T-helper 17 cell (primary cell): ENCODE measurements around the gene GRHL3. TPM values are rescaled to one million over a fixed set of nuclear protein-coding genes. Genes with fewer than 3 reads are reported as not detected.

Source experiments
- ATAC-seq: fragments of 150-1000 bp; cut with Tn5 transposase; 2 replicates; pipeline ENCODE4 v1.10.0; 2021; ENCODE audit warnings: mild to moderate bottlenecking, moderate library complexity
- DNase-seq, 3 donors: peaks; one replicate each; pipeline versions ENCODE4 v3.0.0 to v3.0.0-alpha.2; 2020 to 2021
- H3K9me3 ChIP-seq: one replicate; pipeline ENCODE4 v1.7.0; 2013; ENCODE audit warnings: low read length, mild to moderate bottlenecking; ENCODE audit not compliant: control insufficient read depth, poor library complexity, severe bottlenecking
- H3K27ac Mint-ChIP-seq: one replicate; pipeline ENCODE4 v1.8.0; 2022; ENCODE audit warnings: mild to moderate bottlenecking, moderate library complexity, mixed read lengths
- H3K27me3 Mint-ChIP-seq: one replicate; pipeline ENCODE4 v1.8.0; 2022; ENCODE audit warnings: mixed read lengths
- H3K36me3 Mint-ChIP-seq: one replicate; pipeline ENCODE4 v1.8.0; 2022; ENCODE audit warnings: low read depth, mixed read lengths
- H3K4me1 Mint-ChIP-seq: one replicate; pipeline ENCODE4 v1.8.0; 2022; ENCODE audit warnings: mild to moderate bottlenecking, mixed read lengths
- H3K4me3 Mint-ChIP-seq: one replicate; pipeline ENCODE4 v1.8.0; 2022; ENCODE audit warnings: mild to moderate bottlenecking, moderate library complexity, mixed read lengths
- total RNA-seq, 4 donors: library from RNA in 2 of 4; stranded (reverse) in 2 of 4; gene quantifications; one replicate each; pipeline ENCODE4 v1.2.3 and lab custom pipeline; 2022 to 2026

Gene GRHL3
- total RNA-seq, 2 donors from 2014 or later, result not detected

GRCh38 chr1:24297187-24297851, 21.8 kb upstream of the GRHL3 start:
- Mint-ChIP-seq H3K4me3 (no peak overlapping the region), H3K27ac (no peak overlapping the region), H3K27me3 (peaks cover 60% of the 10 kb centered on the region), H3K4me1 (no peaks in the 10 kb centered on the region), H3K36me3 (no peaks in the 10 kb centered on the region)
- ATAC-seq, result no peak
- no peak for DNase-seq
- no peaks in the 10 kb centered on the region for H3K9me3 ChIP-seq

- Mint-ChIP-seq H3K27me3 (peaks cover 65% of the 10 kb centered on the region), H3K4me1 (no peaks in the 10 kb centered on the region), H3K4me3 (no peak overlapping the region), H3K36me3 (no peaks in the 10 kb centered on the region), H3K27ac (no peak overlapping the region)
- no peaks in the 10 kb centered on the region for H3K9me3 ChIP-seq
- DNase-seq (no peak), ATAC-seq (no peak)
Measured at GRCh38 chr1:24297852-24298232, 21.3 kb upstream of the GRHL3 start.

GRCh38 chr1:24298606-24299005, 20.6 kb upstream of the GRHL3 start:
- no peaks in the 10 kb centered on the region for H3K36me3 Mint-ChIP-seq
- no peaks in the 10 kb centered on the region for H3K9me3 ChIP-seq
- no peak overlapping the region for H3K27ac Mint-ChIP-seq
- H3K4me3 Mint-ChIP-seq, result no peak overlapping the region
- ATAC-seq (no peak), DNase-seq (no peak)
- no peaks in the 10 kb centered on the region for H3K4me1 Mint-ChIP-seq
- peaks cover 65% of the 10 kb centered on the region for H3K27me3 Mint-ChIP-seq

- peaks cover 62% of the 10 kb centered on the region for H3K27me3 Mint-ChIP-seq
- no peaks in the 10 kb centered on the region for H3K4me1 Mint-ChIP-seq
- H3K4me3 Mint-ChIP-seq, result no peak overlapping the region
Measured at GRCh38 chr1:24299901-24300300, 19.3 kb upstream of the GRHL3 start.

GRCh38 chr1:24300971-24301784, 18.0 kb upstream of the GRHL3 start:
- no peak overlapping the region for H3K27ac Mint-ChIP-seq
- no peaks in the 10 kb centered on the region for H3K36me3 Mint-ChIP-seq
- peaks cover 56% of the 10 kb centered on the region for H3K27me3 Mint-ChIP-seq
- H3K4me1 Mint-ChIP-seq, result no peaks in the 10 kb centered on the region
- no peaks in the 10 kb centered on the region for H3K9me3 ChIP-seq
- no peak for ATAC-seq
- no peak overlapping the region for H3K4me3 Mint-ChIP-seq
- no peak for DNase-seq

More at GRCh38 chr1:24299901-24300300, 19.3 kb upstream of the GRHL3 start:
- ATAC-seq, result no peak
- Mint-ChIP-seq H3K36me3 (no peaks in the 10 kb centered on the region), H3K27ac (no peak overlapping the region)
- no peaks in the 10 kb centered on the region for H3K9me3 ChIP-seq
- DNase-seq, result no peak

- H3K4me1 Mint-ChIP-seq, result no peaks in the 10 kb centered on the region
- peaks cover 56% of the 10 kb centered on the region for H3K27me3 Mint-ChIP-seq
- DNase-seq, result no peak
- H3K27ac Mint-ChIP-seq, result no peak overlapping the region
- no peak for ATAC-seq
- H3K9me3 ChIP-seq, result no peaks in the 10 kb centered on the region
- H3K36me3 Mint-ChIP-seq, result no peaks in the 10 kb centered on the region
- no peak overlapping the region for H3K4me3 Mint-ChIP-seq
Measured at GRCh38 chr1:24301785-24302175, 17.4 kb upstream of the GRHL3 start.

- Mint-ChIP-seq H3K4me3 (no peak overlapping the region), H3K36me3 (no peaks in the 10 kb centered on the region), H3K4me1 (no peaks in the 10 kb centered on the region), H3K27ac (no peak overlapping the region), H3K27me3 (peaks cover 56% of the 10 kb centered on the region)
- no peaks in the 10 kb centered on the region for H3K9me3 ChIP-seq
- ATAC-seq (no peak), DNase-seq (no peak)
Measured at GRCh38 chr1:24302209-24302611, 16.9 kb upstream of the GRHL3 start.

GRCh38 chr1:24303600-24303999, 15.6 kb upstream of the GRHL3 start:
- Mint-ChIP-seq H3K27ac (no peak overlapping the region), H3K36me3 (no peaks in the 10 kb centered on the region), H3K27me3 (peaks cover 47% of the 10 kb centered on the region), H3K4me1 (no peaks in the 10 kb centered on the region), H3K4me3 (no peak overlapping the region)
- ATAC-seq (no peak), DNase-seq (no peak)
- no peaks in the 10 kb centered on the region for H3K9me3 ChIP-seq

GRCh38 chr1:24304763-24305162, 14.4 kb upstream of the GRHL3 start:
- peaks cover 42% of the 10 kb centered on the region for H3K27me3 Mint-ChIP-seq
- H3K4me3 Mint-ChIP-seq, result no peak overlapping the region
- ATAC-seq, result no peak
- no peaks in the 10 kb centered on the region for H3K4me1 Mint-ChIP-seq
- no peak overlapping the region for H3K27ac Mint-ChIP-seq
- H3K9me3 ChIP-seq, result no peaks in the 10 kb centered on the region
- no peak for DNase-seq
- H3K36me3 Mint-ChIP-seq, result no peaks in the 10 kb centered on the region

- Mint-ChIP-seq H3K4me3 (no peak overlapping the region), H3K36me3 (no peaks in the 10 kb centered on the region), H3K27me3 (peaks cover 22% of the 10 kb centered on the region), H3K27ac (no peak overlapping the region), H3K4me1 (no peaks in the 10 kb centered on the region)
- H3K9me3 ChIP-seq, result no peaks in the 10 kb centered on the region
- no peak for ATAC-seq
- DNase-seq, result no peak
Measured at GRCh38 chr1:24308365-24309015, 10.7 kb upstream of the GRHL3 start.

- Mint-ChIP-seq H3K4me3 (no peak overlapping the region), H3K36me3 (no peaks in the 10 kb centered on the region), H3K27me3 (peaks cover 13% of the 10 kb centered on the region), H3K27ac (no peak overlapping the region), H3K4me1 (no peaks in the 10 kb centered on the region)
- H3K9me3 ChIP-seq, result no peaks in the 10 kb centered on the region
- DNase-seq (no peak), ATAC-seq (no peak)
Measured at GRCh38 chr1:24309762-24310485, 9.2 kb upstream of the GRHL3 start.

- no peak for ATAC-seq
- no peak overlapping the region for H3K4me3 Mint-ChIP-seq
- H3K4me1 Mint-ChIP-seq, result no peaks in the 10 kb centered on the region
- H3K27ac Mint-ChIP-seq, result no peak overlapping the region
- peaks cover 12% of the 10 kb centered on the region for H3K27me3 Mint-ChIP-seq
- H3K36me3 Mint-ChIP-seq, result no peaks in the 10 kb centered on the region
- DNase-seq, result no peak
- H3K9me3 ChIP-seq, result no peaks in the 10 kb centered on the region
Measured at GRCh38 chr1:24311234-24311633, 7.9 kb upstream of the GRHL3 start.

- Mint-ChIP-seq H3K4me3 (no peak overlapping the region), H3K27ac (no peak overlapping the region), H3K4me1 (no peaks in the 10 kb centered on the region), H3K36me3 (no peaks in the 10 kb centered on the region), H3K27me3 (peaks cover 18% of the 10 kb centered on the region)
- ATAC-seq, result no peak
- H3K9me3 ChIP-seq, result no peaks in the 10 kb centered on the region
- DNase-seq, result no peak
Measured at GRCh38 chr1:24311741-24312140, 7.4 kb upstream of the GRHL3 start.
